CD4-positive, alpha-beta T cell (primary cell): ENCODE results near the gene HOXA11. TPM values are rescaled to one million over a fixed set of nuclear protein-coding genes. Genes with fewer than 3 reads are reported as not detected.

Experiments
- ATAC-seq: fragments of 200-7000 bp; cut with Tn5 transposase; one replicate; pipeline ENCODE4 v1.10.0; 2022; ENCODE audit warnings: mild to moderate bottlenecking; ENCODE audit not compliant: poor library complexity
- CTCF ChIA-PET: fragments of 350-600 bp; sonication (Branson Sonifier 250); formaldehyde crosslinking; loops from one replicate; lab custom pipeline; 2021; ENCODE audit warnings: antibody characterized with exemption, inconsistent platforms; lab: Charles Lee
- POLR2A ChIA-PET: fragments of 350-600 bp; sonication (Branson Sonifier 250); formaldehyde crosslinking; loops from one replicate; lab custom pipeline; 2021; ENCODE audit warnings: antibody characterized with exemption, inconsistent platforms; lab: Charles Lee
- DNase-seq, 14 experiments: peaks; one replicate each; pipeline ENCODE4 v3.0.0-alpha.2; 2013 to 2020; ENCODE audit warnings: mixed read lengths in 2 of 14
- H3K27ac ChIP-seq, 2 donors: one replicate each; pipeline versions ENCODE4 v1.5.1 to v1.7.0; 2013; ENCODE audit warnings: low read length in 2 of 2, low read depth in 1 of 2, mild to moderate bottlenecking in 1 of 2
- H3K27me3 ChIP-seq, 2 experiments: 1 replicate in 1 of 2; 2 replicates in 1 of 2; pipeline versions ENCODE4 v1.6.1 to v1.7.0; 2013; ENCODE audit warnings: low read length in 2 of 2, control low read depth in 1 of 2, mild to moderate bottlenecking in 1 of 2, moderate library complexity in 1 of 2; ENCODE audit not compliant: insufficient read depth in 2 of 2, control insufficient read depth in 1 of 2
- H3K36me3 ChIP-seq: one replicate; pipeline ENCODE4 v1.6.1; 2013; ENCODE audit warnings: low read length, control low read depth; ENCODE audit not compliant: insufficient read depth
- H3K4me1 ChIP-seq: one replicate; pipeline ENCODE4 v1.6.1; 2013; ENCODE audit warnings: low read length, control low read depth; ENCODE audit not compliant: insufficient read depth
- H3K4me3 ChIP-seq: one replicate; pipeline ENCODE4 v1.5.1; 2013; ENCODE audit warnings: mild to moderate bottlenecking, low read length, moderate library complexity
- H3K9me3 ChIP-seq, 2 experiments: 1 replicate in 1 of 2; 2 replicates in 1 of 2; pipeline versions ENCODE4 v1.6.1 to v1.7.0; 2013; ENCODE audit warnings: low read length in 2 of 2, mild to moderate bottlenecking in 2 of 2, control low read depth in 1 of 2, moderate library complexity in 1 of 2; ENCODE audit not compliant: control insufficient read depth in 1 of 2, insufficient read depth in 1 of 2
- H3K27ac Mint-ChIP-seq: one replicate; pipeline ENCODE4 v1.8.0; 2020; ENCODE audit warnings: mixed read lengths
- H3K27me3 Mint-ChIP-seq: one replicate; pipeline ENCODE4 v1.8.0; 2021; ENCODE audit warnings: mixed read lengths
- H3K36me3 Mint-ChIP-seq: one replicate; pipeline ENCODE4 v1.8.0; 2021; ENCODE audit warnings: low read depth, mixed read lengths
- H3K4me1 Mint-ChIP-seq: one replicate; pipeline ENCODE4 v1.8.0; 2021; ENCODE audit warnings: low read depth, mixed read lengths
- H3K4me3 Mint-ChIP-seq: one replicate; pipeline ENCODE4 v1.8.0; 2020; ENCODE audit warnings: mild to moderate bottlenecking, mixed read lengths
- H3K9me3 Mint-ChIP-seq: one replicate; pipeline ENCODE4 v1.8.0; 2020; ENCODE audit warnings: mixed read lengths
- CTCF ChIP-seq: fragments of 200-600 bp; IDR thresholded peaks from one replicate; pipeline ENCODE4 v1.8.0; 2022; ENCODE audit warnings: antibody characterized with exemption, mild to moderate bottlenecking
- intact Hi-C, 2 experiments: fragments of 100-400 bp; cut with DNase I in 1 of 2; cut with micrococcal nuclease in 1 of 2; formaldehyde crosslinking; loops; one replicate each; pipeline versions ENCODE4 v1.15.1 to v1.9.0; 2023 to 2025; cut with DNase I, micrococcal nuclease
- total RNA-seq, 174 experiments: library from RNA in 2 of 174; stranded (reverse) in 2 of 174; gene quantifications; one replicate each; pipeline ENCODE4 v1.2.3 and lab custom pipeline; 2021 to 2026

HOXA11 gene
- total RNA-seq, 2 experiments from 2014 or later: not detected

DNA sequence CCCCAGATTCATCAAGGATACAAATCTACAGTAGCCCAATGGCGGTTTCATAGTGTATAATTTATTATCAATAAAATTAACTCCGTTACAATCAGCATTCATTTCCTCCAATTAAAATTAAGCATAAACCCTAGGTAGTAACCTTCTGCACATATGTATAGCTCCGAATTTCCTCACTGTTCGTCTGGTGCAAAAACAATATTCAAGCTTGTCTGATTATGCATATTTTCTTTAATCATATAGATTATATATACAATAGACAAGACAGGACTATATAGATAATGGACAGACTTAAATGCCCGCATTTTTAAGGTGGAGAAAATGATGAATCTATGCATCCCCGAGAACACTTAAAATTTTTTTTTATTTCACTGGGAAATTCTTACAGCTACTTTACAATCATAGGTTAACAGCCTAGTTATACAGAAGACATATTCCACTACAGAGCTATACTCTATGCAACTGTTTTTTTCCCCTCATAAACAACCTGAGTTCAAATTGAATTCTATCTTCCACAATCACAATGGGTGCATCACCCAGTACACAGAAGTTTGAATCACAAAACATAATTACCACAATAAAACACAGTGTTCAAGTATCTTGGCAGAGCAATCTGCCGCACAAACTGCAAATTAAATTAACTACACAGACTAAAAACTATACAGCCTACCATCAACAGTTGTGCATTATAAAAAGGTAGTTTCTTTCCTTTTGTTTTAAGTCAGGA, 22.3 kb downstream of the HOXA11 start:
- no peak for TF ChIP-seq CTCF
- Histone ChIP-seq H3K36me3 (no peaks in the 10 kb centered on the region), H3K27me3 (peaks cover 85 to 96% of the 10 kb centered on the region in 2 experiments), H3K4me1 (peaks cover 61% of the 10 kb centered on the region), H3K9me3 (peaks cover 0 to 63% of the 10 kb centered on the region in 2 experiments), H3K4me3 (no peak overlapping the region), H3K27ac (no peak overlapping the region)
- peaks cover 93% of the 10 kb centered on the region for H3K27me3 Mint-ChIP-seq
- DNase-seq (no peak), ATAC-seq (no peak)
- H3K36me3 Mint-ChIP-seq: peaks cover 4% of the 10 kb centered on the region
- H3K27ac Mint-ChIP-seq: no peak overlapping the region
- POLR2A ChIA-PET: interaction anchor here (0.8 to 1.5 kb wide), 2 partner anchors 14 to 30 kb away, joined by 3 to 5 read pairs; no protein-coding TSS in a partner anchor
- H3K4me1 Mint-ChIP-seq: peaks cover 46% of the 10 kb centered on the region
- intact Hi-C loops: loop anchor here (5.0 to 10.0 kb wide), 6 partner anchors 495 to 1310 kb away; partner anchors contain the start of gene SNX10 (in 1 of the 2)
- H3K9me3 Mint-ChIP-seq: no peaks in the 10 kb centered on the region
- CTCF ChIA-PET: interaction anchor here (0.7 to 3.7 kb wide), 8 partner anchors 13 to 1270 kb away, joined by 3 to 51 read pairs (median 8); no protein-coding TSS in a partner anchor
- peak overlapping the region; percentile 46 for H3K4me3 Mint-ChIP-seq

GRCh38 chr7:27161721-27162560, 23.1 kb downstream of the HOXA11 start:
- Histone ChIP-seq H3K27me3 (peaks cover 85 to 96% of the 10 kb centered on the region in 2 experiments), H3K4me1 (peaks cover 60% of the 10 kb centered on the region), H3K27ac (no peak overlapping the region), H3K4me3 (no peak overlapping the region), H3K9me3 (peaks cover 0 to 64% of the 10 kb centered on the region in 2 experiments), H3K36me3 (no peaks in the 10 kb centered on the region)
- CTCF ChIA-PET: interaction anchor here (0.7 to 3.7 kb wide), 16 partner anchors 10 to 1272 kb away, joined by 3 to 51 read pairs (median 6); partner anchors contain the start of gene HOXA3
- no peak for TF ChIP-seq CTCF
- ATAC-seq: no peak
- DNase-seq: peak in 2 of 14 experiments; percentile 19 to 31
- POLR2A ChIA-PET: interaction anchor here (0.8 to 1.6 kb wide), 7 partner anchors 9 to 482 kb away, joined by 3 to 8 read pairs (median 6); no protein-coding TSS in a partner anchor
- peaks cover 93% of the 10 kb centered on the region for H3K27me3 Mint-ChIP-seq
- peaks cover 4% of the 10 kb centered on the region for H3K36me3 Mint-ChIP-seq
- H3K27ac Mint-ChIP-seq: no peak overlapping the region
- peaks cover 45% of the 10 kb centered on the region for H3K4me1 Mint-ChIP-seq
- intact Hi-C loops: loop anchor here (1.0 to 10.0 kb wide), 12 partner anchors 308 to 1310 kb away; partner anchors contain the start of gene SNX10 (in 1 of the 2)
- no peaks in the 10 kb centered on the region for H3K9me3 Mint-ChIP-seq
- peak overlapping the region; percentile 25 for H3K4me3 Mint-ChIP-seq

DNA sequence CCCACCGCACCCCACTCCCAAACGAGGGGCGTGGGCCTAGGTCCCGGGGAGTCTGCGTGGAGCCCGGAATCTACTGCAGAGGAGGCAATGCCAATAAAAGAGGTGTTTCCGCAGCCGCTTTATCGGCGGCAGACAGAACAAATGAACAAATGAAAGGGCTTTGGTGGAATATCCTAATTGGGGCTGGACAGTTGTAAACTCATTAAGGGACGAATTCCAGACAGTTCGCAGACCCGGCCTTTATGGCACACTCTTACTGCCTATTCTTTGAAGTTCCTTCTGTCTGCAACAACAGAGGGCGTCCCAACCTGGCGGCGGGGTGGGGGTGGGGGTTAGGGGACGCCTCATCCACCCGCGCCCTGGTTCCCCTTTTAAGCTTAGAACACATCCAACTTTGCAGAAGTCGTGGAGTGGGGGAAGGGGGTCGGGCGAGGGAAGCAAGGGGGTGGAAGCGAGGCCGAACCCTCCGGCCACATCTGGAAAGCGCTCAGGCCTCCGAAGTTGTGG, 23.8 kb downstream of the HOXA11 start:
- no peak overlapping the region for H3K27ac ChIP-seq
- ATAC-seq (no peak), DNase-seq (peak in 2 of 14 experiments; percentile 52 to 55)
- H3K4me1 Mint-ChIP-seq: peaks cover 45% of the 10 kb centered on the region
- POLR2A ChIA-PET: interaction anchor here (0.6 to 1.6 kb wide), 10 partner anchors 10 to 1267 kb away, joined by 3 to 8 read pairs (median 4); no protein-coding TSS in a partner anchor
- H3K4me3 ChIP-seq: peak overlapping the region; percentile 60
- H3K9me3 ChIP-seq: peaks cover 0 to 64% of the 10 kb centered on the region in 2 experiments
- intact Hi-C loops: loop anchor here (1.0 to 10.0 kb wide), 12 partner anchors 307 to 1309 kb away; partner anchors contain the start of gene SNX10 (in 1 of the 2)
- no peaks in the 10 kb centered on the region for H3K36me3 ChIP-seq
- H3K4me1 ChIP-seq: peaks cover 57% of the 10 kb centered on the region
- peak overlapping the region; percentile 42 for H3K27ac Mint-ChIP-seq
- peaks cover 93% of the 10 kb centered on the region for H3K27me3 Mint-ChIP-seq
- peaks cover 4% of the 10 kb centered on the region for H3K36me3 Mint-ChIP-seq
- CTCF ChIA-PET: interaction anchor here (0.6 to 3.7 kb wide), 31 partner anchors 9 to 1271 kb away, joined by 3 to 51 read pairs (median 5); partner anchors contain the start of genes HOXA11 and HOXA3
- peak overlapping the region; percentile 87 for H3K4me3 Mint-ChIP-seq
- H3K27me3 ChIP-seq: peaks cover 83 to 94% of the 10 kb centered on the region in 2 experiments
- peak; percentile 1 for TF ChIP-seq CTCF
- no peaks in the 10 kb centered on the region for H3K9me3 Mint-ChIP-seq
